ENCODE measurements around the gene RTP2. TPM values are rescaled to one million over a fixed set of nuclear protein-coding genes. Genes with fewer than 3 reads are reported as not detected.
"Not testable (repeated sequence)": the region's sequence is repeated elsewhere in the genome, so short reads cannot be mapped to it uniquely, and the experiment has no call there.

Gene RTP2
- total and polyA plus RNA-seq, 2 donors (not counting 1 experiment from before 2014, with no cell fraction given), result not detected

GRCh38 chr3:187684880-187685279 is 17.5 kb downstream of the RTP2 start:
- H3K27ac Mint-ChIP-seq, result no peak overlapping the region
- intact Hi-C loops (cut with micrococcal nuclease), result no loop called here
- peaks cover 0 to 17% (median 11%) of the 10 kb centered on the region in 4 experiments for H3K27me3 ChIP-seq (replicated peaks in 1 of 4; ENCODE audit: control extremely low read depth in 1 of 4, control insufficient read depth in 3 of 4, insufficient read depth in 4 of 4, low read length in 3 of 4)
- H3K27ac ChIP-seq (ENCODE audit: low read length in 2 of 2), result no peak overlapping the region
- H3K27me3 Mint-ChIP-seq, result peaks cover 32% of the 10 kb centered on the region
- H3K36me3 ChIP-seq (replicated peaks in 1 of 2; ENCODE audit: control extremely low read depth in 1 of 2, control insufficient read depth in 1 of 2, extremely low read depth in 1 of 2, insufficient read depth in 2 of 2, low read length in 1 of 2), result no peaks in the 10 kb centered on the region
- no peak overlapping the region for H3K4me2 ChIP-seq (replicated peaks; ENCODE audit: low read depth, low read length, poor library complexity, severe bottlenecking)
- no peak overlapping the region for H2AFZ ChIP-seq (ENCODE audit: insufficient read depth, low read depth, low read length, poor library complexity, severe bottlenecking)
- peaks cover 3% of the 10 kb centered on the region for H3K9me3 Mint-ChIP-seq (ENCODE audit: insufficient read depth)
- H3K4me1 Mint-ChIP-seq, result no peaks in the 10 kb centered on the region
- CTCF ChIA-PET, result interaction anchor here (0.5 to 10.3 kb wide), 4 partner anchors 13 to 856 kb away, joined by 3 to 479 read pairs (median 44); partner anchors contain the start of gene SST
- POLR2A ChIA-PET, result no interaction called here
- no peak for ATAC-seq (ENCODE audit: low read depth)
- H3K4me3 ChIP-seq (ENCODE audit: control extremely low read depth in 1 of 5, extremely low read depth in 1 of 5, insufficient read depth in 1 of 5, low read depth in 2 of 5, low read length in 4 of 5), result no peak overlapping the region
- no CpG with 5 or more reads among the region's 2 CpGs for WGBS (ENCODE audit: insufficient coverage)
- DNase-seq, result no peak
- no peak overlapping the region for H3K9ac ChIP-seq (ENCODE audit: low read length)
- TF ChIP-seq EZH2 (IDR thresholded peaks at IDR 0.05; ENCODE audit: borderline replicate concordance, insufficient read depth, low read depth, low read length, poor library complexity, severe bottlenecking) (no peak), CTCF (IDR thresholded peaks at IDR 0.05) (no peak)
- H3K9me3 ChIP-seq (ENCODE audit: control extremely low read depth in 1 of 3, control insufficient read depth in 2 of 3, insufficient read depth in 1 of 3, low read length in 2 of 3), result no peaks in the 10 kb centered on the region
- no peak overlapping the region for H3K4me3 Mint-ChIP-seq
- H3K4me1 ChIP-seq (ENCODE audit: control insufficient read depth in 2 of 2, insufficient read depth in 2 of 2, low read length in 2 of 2), result no peaks in the 10 kb centered on the region
- H3K79me2 ChIP-seq (ENCODE audit: control insufficient read depth, insufficient read depth, low read length), result no peaks in the 10 kb centered on the region
- H4K20me1 ChIP-seq (ENCODE audit: control insufficient read depth, insufficient read depth, low read length, poor library complexity, severe bottlenecking), result no peaks in the 10 kb centered on the region

- Histone ChIP-seq H3K27me3 (replicated peaks in 1 of 4; ENCODE audit: control extremely low read depth in 1 of 4, control insufficient read depth in 3 of 4, insufficient read depth in 4 of 4, low read length in 3 of 4) (peaks cover 0 to 17% (median 11%) of the 10 kb centered on the region in 4 experiments), H3K4me1 (ENCODE audit: control insufficient read depth in 2 of 2, insufficient read depth in 2 of 2, low read length in 2 of 2) (no peaks in the 10 kb centered on the region), H3K4me3 (ENCODE audit: control extremely low read depth in 1 of 5, extremely low read depth in 1 of 5, insufficient read depth in 1 of 5, low read depth in 2 of 5, low read length in 4 of 5) (no peak overlapping the region), H2AFZ (ENCODE audit: insufficient read depth, low read depth, low read length, poor library complexity, severe bottlenecking) (no peak overlapping the region), H3K79me2 (ENCODE audit: control insufficient read depth, insufficient read depth, low read length) (no peaks in the 10 kb centered on the region), H3K27ac (ENCODE audit: low read length in 2 of 2) (no peak overlapping the region), H4K20me1 (ENCODE audit: control insufficient read depth, insufficient read depth, low read length, poor library complexity, severe bottlenecking) (no peaks in the 10 kb centered on the region), H3K4me2 (replicated peaks; ENCODE audit: low read depth, low read length, poor library complexity, severe bottlenecking) (no peak overlapping the region), H3K9me3 (ENCODE audit: control extremely low read depth in 1 of 3, control insufficient read depth in 2 of 3, insufficient read depth in 1 of 3, low read length in 2 of 3) (no peaks in the 10 kb centered on the region), H3K9ac (ENCODE audit: low read length) (no peak overlapping the region), H3K36me3 (replicated peaks in 1 of 2; ENCODE audit: control extremely low read depth in 1 of 2, control insufficient read depth in 1 of 2, extremely low read depth in 1 of 2, insufficient read depth in 2 of 2, low read length in 1 of 2) (no peaks in the 10 kb centered on the region)
- no peak for ATAC-seq (ENCODE audit: low read depth)
- Mint-ChIP-seq H3K4me1 (peaks cover 1% of the 10 kb centered on the region), H3K9me3 (ENCODE audit: insufficient read depth) (peaks cover 3% of the 10 kb centered on the region), H3K27ac (no peak overlapping the region), H3K4me3 (no peak overlapping the region), H3K27me3 (peaks cover 34% of the 10 kb centered on the region)
- intact Hi-C loops (cut with micrococcal nuclease), result no loop called here
- WGBS (ENCODE audit: insufficient coverage), result no CpG with 5 or more reads among the region's 1 CpG
- TF ChIP-seq CTCF (IDR thresholded peaks at IDR 0.05) (no peak), EZH2 (IDR thresholded peaks at IDR 0.05; ENCODE audit: borderline replicate concordance, insufficient read depth, low read depth, low read length, poor library complexity, severe bottlenecking) (no peak)
- no peak for DNase-seq
- ChIA-PET POLR2A (no interaction called here), CTCF (interaction anchor here (0.5 to 10.3 kb wide), 4 partner anchors 13 to 856 kb away, joined by 3 to 479 read pairs (median 44); partner anchors contain the start of gene SST)
These were observed 17.9 kb downstream of the RTP2 start for GRCh38 chr3:187684444-187684843.

- H3K4me2 ChIP-seq (replicated peaks; ENCODE audit: low read depth, low read length, poor library complexity, severe bottlenecking); POLR2A ChIA-PET; DNase-seq; intact Hi-C loops (cut with micrococcal nuclease); H3K79me2 ChIP-seq (ENCODE audit: control insufficient read depth, insufficient read depth, low read length); H3K4me3 ChIP-seq (ENCODE audit: control extremely low read depth in 1 of 5, extremely low read depth in 1 of 5, insufficient read depth in 1 of 5, low read depth in 2 of 5, low read length in 4 of 5); H3K9ac ChIP-seq (ENCODE audit: low read length); H3K9me3 Mint-ChIP-seq (ENCODE audit: insufficient read depth); H2AFZ ChIP-seq (ENCODE audit: insufficient read depth, low read depth, low read length, poor library complexity, severe bottlenecking); H3K27ac Mint-ChIP-seq; H3K4me3 Mint-ChIP-seq; H3K4me1 ChIP-seq (ENCODE audit: control insufficient read depth in 2 of 2, insufficient read depth in 2 of 2, low read length in 2 of 2); H3K27ac ChIP-seq (ENCODE audit: low read length in 2 of 2); H3K4me1 Mint-ChIP-seq; H4K20me1 ChIP-seq (ENCODE audit: control insufficient read depth, insufficient read depth, low read length, poor library complexity, severe bottlenecking); ATAC-seq (ENCODE audit: low read depth); H3K36me3 ChIP-seq (replicated peaks in 1 of 2; ENCODE audit: control extremely low read depth in 1 of 2, control insufficient read depth in 1 of 2, extremely low read depth in 1 of 2, insufficient read depth in 2 of 2, low read length in 1 of 2); H3K9me3 ChIP-seq (ENCODE audit: control extremely low read depth in 1 of 3, control insufficient read depth in 2 of 3, insufficient read depth in 1 of 3, low read length in 2 of 3): not testable (repeated sequence)
- CTCF ChIA-PET, result interaction anchor here (0.7 to 10.3 kb wide), 7 partner anchors 10 to 1473 kb away, joined by 3 to 479 read pairs (median 30); partner anchors contain the start of gene SST
- H3K27me3 Mint-ChIP-seq, result peaks cover 41% of the 10 kb centered on the region
- WGBS (ENCODE audit: insufficient coverage), result 92% methylated on average over 9 of the region's 11 CpGs
- peaks cover 0 to 19% (median 9%) of the 10 kb centered on the region in 4 experiments for H3K27me3 ChIP-seq (replicated peaks in 1 of 4; ENCODE audit: control extremely low read depth in 1 of 4, control insufficient read depth in 3 of 4, insufficient read depth in 4 of 4, low read length in 3 of 4)
These were observed 20.6 kb downstream of the RTP2 start for GRCh38 chr3:187681756-187682155.

All from B cell (primary cell).